HCT116 (cell line): Measurements from ENCODE around the gene IPO13.

Experiments used
- CEBPB ChIP-seq: IDR thresholded peaks from 2 replicates; pipeline ENCODE4 v1.6.1; 2012; ENCODE audit warnings: low read depth
- POLR2A ChIP-seq: IDR thresholded peaks from 2 replicates; pipeline ENCODE4 v1.7.0; 2011; ENCODE audit warnings: borderline replicate concordance; ENCODE audit not compliant: insufficient read depth, insufficient read length; ENCODE audit errors: extremely low read depth
- POLR2AphosphoS5 ChIP-seq: IDR thresholded peaks from 2 replicates; pipeline ENCODE4 v1.6.1; 2011; ENCODE audit warnings: mild to moderate bottlenecking, low read depth, low read length, moderate library complexity
- SIN3A ChIP-seq: IDR thresholded peaks from 2 replicates; pipeline ENCODE4 v1.6.1; 2012; ENCODE audit warnings: low read depth
- SRF ChIP-seq: IDR thresholded peaks from 2 replicates; pipeline ENCODE4 v1.6.1; 2012; ENCODE audit warnings: low read depth
- TCF7L2 ChIP-seq: IDR thresholded peaks from 2 replicates; pipeline ENCODE4 v1.7.0; 2011; ENCODE audit warnings: borderline replicate concordance, inconsistent platforms; ENCODE audit not compliant: insufficient read depth, insufficient read length; ENCODE audit errors: extremely low read depth
- ZNF274 ChIP-seq: fragments of 200-500 bp; sonication (Bioruptor generic); IDR thresholded peaks from 2 replicates; pipeline ENCODE4 v1.6.1; 2014; ENCODE audit warnings: mild to moderate bottlenecking, low read depth, low read length, inconsistent platforms
- TF ChIP-seq, protein P1 (sequence below), 3 experiments: fragments of 200-600 bp in 1 of 3; sonication (generic) in 1 of 3; IDR thresholded peaks in 2 of 3; conservative IDR thresholded peaks in 1 of 3; 2 replicates each; pipeline ENCODE4 v1.5.1; 2012 to 2017; ENCODE audit warnings: low read depth in 2 of 3, low read length in 2 of 3, antibody characterized with exemption in 1 of 3, borderline replicate concordance in 1 of 3, control low read depth in 1 of 3, mild to moderate bottlenecking in 1 of 3, mixed read lengths in 1 of 3, mixed run types in 1 of 3, moderate library complexity in 1 of 3; ENCODE audit not compliant: insufficient read depth in 1 of 3
- TF ChIP-seq, protein P2 (sequence below): IDR thresholded peaks from 2 replicates; pipeline ENCODE4 v1.6.1; 2012
- TF ChIP-seq, protein P3 (sequence below): IDR thresholded peaks from 2 replicates; pipeline ENCODE4 v1.6.1; 2012; ENCODE audit warnings: low read depth

DNA sequence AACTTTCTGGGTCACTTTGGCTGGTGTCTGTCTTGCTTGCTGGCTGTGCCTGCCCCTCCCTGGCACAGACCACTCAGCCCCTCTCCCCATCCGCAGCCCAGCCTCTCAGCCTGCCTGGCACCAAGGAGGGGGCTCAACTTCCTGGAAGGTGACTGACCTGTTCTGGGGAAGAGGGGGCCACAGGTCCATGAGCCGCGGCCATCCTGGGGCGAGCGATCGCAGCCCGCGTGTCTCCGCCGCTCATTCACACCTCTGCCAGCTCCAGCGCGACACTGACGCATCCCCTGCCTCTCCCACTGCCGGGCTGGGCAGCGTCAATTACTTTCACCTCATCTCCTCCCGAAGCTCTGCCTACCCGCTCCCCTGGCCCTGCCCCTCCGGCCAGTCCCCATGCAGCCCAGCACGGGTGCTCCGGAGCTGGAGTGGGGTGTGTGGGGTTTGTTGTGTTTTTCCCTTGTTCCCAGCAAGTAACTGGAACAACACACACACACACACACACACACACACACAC lies 70.2 kb downstream of the IPO13 start:
- TF ChIP-seq, protein P1, sequence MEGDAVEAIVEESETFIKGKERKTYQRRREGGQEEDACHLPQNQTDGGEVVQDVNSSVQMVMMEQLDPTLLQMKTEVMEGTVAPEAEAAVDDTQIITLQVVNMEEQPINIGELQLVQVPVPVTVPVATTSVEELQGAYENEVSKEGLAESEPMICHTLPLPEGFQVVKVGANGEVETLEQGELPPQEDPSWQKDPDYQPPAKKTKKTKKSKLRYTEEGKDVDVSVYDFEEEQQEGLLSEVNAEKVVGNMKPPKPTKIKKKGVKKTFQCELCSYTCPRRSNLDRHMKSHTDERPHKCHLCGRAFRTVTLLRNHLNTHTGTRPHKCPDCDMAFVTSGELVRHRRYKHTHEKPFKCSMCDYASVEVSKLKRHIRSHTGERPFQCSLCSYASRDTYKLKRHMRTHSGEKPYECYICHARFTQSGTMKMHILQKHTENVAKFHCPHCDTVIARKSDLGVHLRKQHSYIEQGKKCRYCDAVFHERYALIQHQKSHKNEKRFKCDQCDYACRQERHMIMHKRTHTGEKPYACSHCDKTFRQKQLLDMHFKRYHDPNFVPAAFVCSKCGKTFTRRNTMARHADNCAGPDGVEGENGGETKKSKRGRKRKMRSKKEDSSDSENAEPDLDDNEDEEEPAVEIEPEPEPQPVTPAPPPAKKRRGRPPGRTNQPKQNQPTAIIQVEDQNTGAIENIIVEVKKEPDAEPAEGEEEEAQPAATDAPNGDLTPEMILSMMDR (IDR thresholded peaks at IDR 0.05 in 2 of 3, conservative IDR thresholded peaks at IDR 0.05 in 1 of 3; ENCODE audit: borderline replicate concordance in 1 of 3, insufficient read depth in 1 of 3, low read depth in 2 of 3, low read length in 2 of 3) = no peak
- TF ChIP-seq POLR2A (no peak), POLR2AphosphoS5 (no peak), TCF7L2 (no peak), SRF (no peak), SIN3A (no peak), CEBPB (no peak), ZNF274 (no peak)
- TF ChIP-seq, protein P2, sequence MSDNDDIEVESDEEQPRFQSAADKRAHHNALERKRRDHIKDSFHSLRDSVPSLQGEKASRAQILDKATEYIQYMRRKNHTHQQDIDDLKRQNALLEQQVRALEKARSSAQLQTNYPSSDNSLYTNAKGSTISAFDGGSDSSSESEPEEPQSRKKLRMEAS = no peak
- TF ChIP-seq, protein P3, sequence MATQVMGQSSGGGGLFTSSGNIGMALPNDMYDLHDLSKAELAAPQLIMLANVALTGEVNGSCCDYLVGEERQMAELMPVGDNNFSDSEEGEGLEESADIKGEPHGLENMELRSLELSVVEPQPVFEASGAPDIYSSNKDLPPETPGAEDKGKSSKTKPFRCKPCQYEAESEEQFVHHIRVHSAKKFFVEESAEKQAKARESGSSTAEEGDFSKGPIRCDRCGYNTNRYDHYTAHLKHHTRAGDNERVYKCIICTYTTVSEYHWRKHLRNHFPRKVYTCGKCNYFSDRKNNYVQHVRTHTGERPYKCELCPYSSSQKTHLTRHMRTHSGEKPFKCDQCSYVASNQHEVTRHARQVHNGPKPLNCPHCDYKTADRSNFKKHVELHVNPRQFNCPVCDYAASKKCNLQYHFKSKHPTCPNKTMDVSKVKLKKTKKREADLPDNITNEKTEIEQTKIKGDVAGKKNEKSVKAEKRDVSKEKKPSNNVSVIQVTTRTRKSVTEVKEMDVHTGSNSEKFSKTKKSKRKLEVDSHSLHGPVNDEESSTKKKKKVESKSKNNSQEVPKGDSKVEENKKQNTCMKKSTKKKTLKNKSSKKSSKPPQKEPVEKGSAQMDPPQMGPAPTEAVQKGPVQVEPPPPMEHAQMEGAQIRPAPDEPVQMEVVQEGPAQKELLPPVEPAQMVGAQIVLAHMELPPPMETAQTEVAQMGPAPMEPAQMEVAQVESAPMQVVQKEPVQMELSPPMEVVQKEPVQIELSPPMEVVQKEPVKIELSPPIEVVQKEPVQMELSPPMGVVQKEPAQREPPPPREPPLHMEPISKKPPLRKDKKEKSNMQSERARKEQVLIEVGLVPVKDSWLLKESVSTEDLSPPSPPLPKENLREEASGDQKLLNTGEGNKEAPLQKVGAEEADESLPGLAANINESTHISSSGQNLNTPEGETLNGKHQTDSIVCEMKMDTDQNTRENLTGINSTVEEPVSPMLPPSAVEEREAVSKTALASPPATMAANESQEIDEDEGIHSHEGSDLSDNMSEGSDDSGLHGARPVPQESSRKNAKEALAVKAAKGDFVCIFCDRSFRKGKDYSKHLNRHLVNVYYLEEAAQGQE = no peak
